ENCODE measurements around the gene OR10S1. TPM values are rescaled to one million over a fixed set of nuclear protein-coding genes. Genes with fewer than 3 reads are reported as not detected.

The OR10S1 gene
- total and polyA plus RNA-seq, 2 of the 8 experiments (the other 6 are each of a cell fraction or from before 2014, with no cell fraction given) = not detected

GRCh38 chr11:123945132-123945531 is 32.4 kb downstream of the OR10S1 start:
- no peaks in the 10 kb centered on the region for H3K4me1 ChIP-seq (replicated peaks in 1 of 4; ENCODE audit: control insufficient read depth in 3 of 4, insufficient read depth in 4 of 4, low read length in 3 of 4)
- H3K4me2 ChIP-seq (ENCODE audit: insufficient read depth in 1 of 2, low read depth in 2 of 2, low read length in 2 of 2) = no peak overlapping the region
- ChIA-PET CTCF (ENCODE audit: partially characterized antibody) (interaction anchor here (1.8 kb wide), 1 partner anchor 11 kb away, joined by 7 read pairs; no protein-coding TSS in a partner anchor), POLR2A (ENCODE audit: partially characterized antibody) (no interaction called here)
- H3K79me1 ChIP-seq (ENCODE audit: low read depth, low read length) = no peaks in the 10 kb centered on the region
- no peak for DNase-seq (ENCODE audit: low read depth in 1 of 2, low spot score in 2 of 2)
- TF ChIP-seq CTCF (IDR thresholded peaks at IDR 0.05; ENCODE audit: control extremely low read depth in 1 of 3, insufficient read depth in 1 of 3, low read depth in 1 of 3, low read length in 3 of 3) (no peak), ASH2L (IDR thresholded peaks at IDR 0.05; ENCODE audit: low read length) (no peak), TAF7 (optimal IDR thresholded peaks at IDR 0.05; ENCODE audit: borderline replicate concordance, low read depth, low read length) (no peak), E2F6 (IDR thresholded peaks at IDR 0.05) (no peak), POLR2A (IDR thresholded peaks at IDR 0.05; ENCODE audit: control extremely low read depth in 1 of 2, low read depth in 2 of 2, low read length in 2 of 2) (no peak), NRF1 (IDR thresholded peaks at IDR 0.05; ENCODE audit: low read depth, low read length) (no peak), CTBP2 (IDR thresholded peaks at IDR 0.05; ENCODE audit: borderline replicate concordance, insufficient read depth, insufficient read length, low read length) (no peak), POLR2AphosphoS5 (IDR thresholded peaks at IDR 0.05; ENCODE audit: low read depth, low read length) (no peak), CBX8 (IDR thresholded peaks at IDR 0.05; ENCODE audit: borderline replicate concordance, low read depth, low read length) (no peak)
- H3K79me2 ChIP-seq (ENCODE audit: control insufficient read depth in 1 of 2, insufficient read depth in 2 of 2, low read length in 2 of 2) = no peaks in the 10 kb centered on the region
- no peak overlapping the region for H2BK5ac ChIP-seq (ENCODE audit: low read depth, low read length)
- no peaks in the 10 kb centered on the region for H3K27me3 ChIP-seq (replicated peaks in 1 of 4; ENCODE audit: control insufficient read depth in 3 of 4, extremely low read depth in 1 of 4, insufficient read depth in 3 of 4, low read length in 3 of 4)
- no peaks in the 10 kb centered on the region for H3K23me2 ChIP-seq (ENCODE audit: low read depth, low read length)
- no peak overlapping the region for H2BK15ac ChIP-seq (ENCODE audit: low read length)
- H4K91ac ChIP-seq (replicated peaks; ENCODE audit: insufficient read length, low read length) = no peak overlapping the region
- H2AFZ ChIP-seq (ENCODE audit: low read length) = no peak overlapping the region
- no peak overlapping the region for H2BK20ac ChIP-seq (ENCODE audit: low read length)
- H4K8ac ChIP-seq (ENCODE audit: extremely low read depth, insufficient read depth, low read length) = no peak overlapping the region
- no peak overlapping the region for H3K56ac ChIP-seq (replicated peaks; ENCODE audit: insufficient read length, low read depth, low read length)
- H3K14ac ChIP-seq (ENCODE audit: insufficient read length) = no peak overlapping the region
- no peak overlapping the region for H2BK12ac ChIP-seq (ENCODE audit: low read depth, low read length)
- H3K36me3 ChIP-seq (ENCODE audit: control insufficient read depth in 2 of 4, insufficient read depth in 4 of 4, low read length in 3 of 4) = no peaks in the 10 kb centered on the region
- H3K4ac ChIP-seq (replicated peaks; ENCODE audit: insufficient read length, low read depth, low read length) = no peak overlapping the region
- H4K20me1 ChIP-seq (replicated peaks in 1 of 2; ENCODE audit: control insufficient read depth in 1 of 2, insufficient read depth in 2 of 2, low read length in 2 of 2) = no peaks in the 10 kb centered on the region
- H2AK5ac ChIP-seq (ENCODE audit: low read depth, low read length) = no peak overlapping the region
- H2BK120ac ChIP-seq (replicated peaks; ENCODE audit: low read depth, low read length) = no peak overlapping the region
- FAIRE-seq = no peak
- no peak overlapping the region for H4K5ac ChIP-seq (ENCODE audit: insufficient read length, low read depth, low read length)
- H3K18ac ChIP-seq (ENCODE audit: extremely low read depth, low read length) = no peak overlapping the region
- no peaks in the 10 kb centered on the region for H3K9me3 ChIP-seq (ENCODE audit: insufficient read depth in 2 of 2, low read depth in 1 of 2, low read length in 1 of 2)
- no peak overlapping the region for H3K9ac ChIP-seq (replicated peaks in 1 of 4; ENCODE audit: extremely low read depth in 1 of 4, low read depth in 3 of 4, low read length in 3 of 4)
- no peak overlapping the region for H3K4me3 ChIP-seq (ENCODE audit: extremely low read depth in 1 of 4, insufficient read depth in 2 of 4, low read depth in 3 of 4, low read length in 4 of 4)
- no peak overlapping the region for H3K23ac ChIP-seq (ENCODE audit: insufficient read length)
- 100% methylated on average over 1 of the region's 1 CpG; no CpG with 5 or more reads in 1 of the 2 experiments for WGBS, 2 experiments (ENCODE audit: extremely low coverage in 1 of 2, insufficient coverage in 1 of 2, insufficient read length in 1 of 2, insufficient replicate concordance in 2 of 2, low coverage in 1 of 2, low lambda C conversion rate in 2 of 2, missing lambda C conversion rate in 1 of 2)
- H3K27ac ChIP-seq (ENCODE audit: low read depth, low read length) = no peak overlapping the region

All from H1 (cell line).